WERI-Rb-1 (cell line): ENCODE data around the gene LMO7.

Experiments used
- DNase-seq: peaks from one replicate; pipeline ENCODE4 v3.0.0-alpha.2; 2020
- H3K27ac ChIP-seq: fragments of 250-450 bp; sonication (Bioruptor Pico); 2 replicates; pipeline ENCODE4 v1.5.1; 2020; ENCODE audit warnings: mild to moderate bottlenecking, moderate library complexity
- H3K27me3 ChIP-seq: fragments of 250-450 bp; sonication (Bioruptor Pico); 2 replicates; pipeline ENCODE4 v1.5.1; 2021; ENCODE audit warnings: mild to moderate bottlenecking, low read depth, moderate library complexity; ENCODE audit not compliant: insufficient read depth, severe bottlenecking
- H3K36me3 ChIP-seq: fragments of 250-450 bp; sonication (Bioruptor Pico); 2 replicates; pipeline ENCODE4 v1.5.1; 2020; ENCODE audit warnings: mild to moderate bottlenecking, moderate library complexity
- H3K4me3 ChIP-seq: 2 replicates; pipeline ENCODE4 v1.5.1; 2011; ENCODE audit warnings: low read depth, mild to moderate bottlenecking, control low read depth, low read length
- H3K9me3 ChIP-seq: fragments of 250-450 bp; sonication (Bioruptor Pico); 2 replicates; pipeline ENCODE4 v1.5.1; 2021; ENCODE audit warnings: mild to moderate bottlenecking, moderate library complexity; ENCODE audit not compliant: severe bottlenecking
- TF ChIP-seq, protein P1 (sequence below): IDR thresholded peaks from 2 replicates; pipeline ENCODE4 v1.5.1; 2011; ENCODE audit warnings: low read depth, mild to moderate bottlenecking, control low read depth, inconsistent platforms, low read length

The LMO7 gene

DNA sequence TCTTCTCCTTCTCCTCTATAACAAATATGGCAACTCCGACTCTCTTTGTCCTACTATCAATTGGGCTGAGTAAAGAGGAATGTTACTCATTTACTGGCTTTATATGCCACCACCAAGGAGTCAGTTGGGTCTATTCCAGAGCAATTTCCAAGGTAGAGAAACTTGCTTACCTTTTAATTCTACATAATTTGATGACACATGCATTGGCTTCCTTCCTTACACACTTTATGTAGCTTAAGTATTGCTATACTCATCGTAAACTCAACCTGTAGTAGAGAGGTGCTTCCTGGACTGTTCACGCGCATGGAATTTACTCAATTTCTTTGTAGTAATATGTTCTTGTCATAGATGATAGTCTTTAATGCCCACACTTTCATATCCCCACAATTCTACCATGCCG, 160.7 kb downstream of the LMO7 start:
- no peak overlapping the region for H3K4me3 ChIP-seq
- TF ChIP-seq, protein P1, sequence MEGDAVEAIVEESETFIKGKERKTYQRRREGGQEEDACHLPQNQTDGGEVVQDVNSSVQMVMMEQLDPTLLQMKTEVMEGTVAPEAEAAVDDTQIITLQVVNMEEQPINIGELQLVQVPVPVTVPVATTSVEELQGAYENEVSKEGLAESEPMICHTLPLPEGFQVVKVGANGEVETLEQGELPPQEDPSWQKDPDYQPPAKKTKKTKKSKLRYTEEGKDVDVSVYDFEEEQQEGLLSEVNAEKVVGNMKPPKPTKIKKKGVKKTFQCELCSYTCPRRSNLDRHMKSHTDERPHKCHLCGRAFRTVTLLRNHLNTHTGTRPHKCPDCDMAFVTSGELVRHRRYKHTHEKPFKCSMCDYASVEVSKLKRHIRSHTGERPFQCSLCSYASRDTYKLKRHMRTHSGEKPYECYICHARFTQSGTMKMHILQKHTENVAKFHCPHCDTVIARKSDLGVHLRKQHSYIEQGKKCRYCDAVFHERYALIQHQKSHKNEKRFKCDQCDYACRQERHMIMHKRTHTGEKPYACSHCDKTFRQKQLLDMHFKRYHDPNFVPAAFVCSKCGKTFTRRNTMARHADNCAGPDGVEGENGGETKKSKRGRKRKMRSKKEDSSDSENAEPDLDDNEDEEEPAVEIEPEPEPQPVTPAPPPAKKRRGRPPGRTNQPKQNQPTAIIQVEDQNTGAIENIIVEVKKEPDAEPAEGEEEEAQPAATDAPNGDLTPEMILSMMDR: no peak
- no peaks in the 10 kb centered on the region for H3K36me3 ChIP-seq
- DNase-seq: no peak
- H3K27me3 ChIP-seq: no peaks in the 10 kb centered on the region
- H3K9me3 ChIP-seq: no peaks in the 10 kb centered on the region
- no peak overlapping the region for H3K27ac ChIP-seq

DNA sequence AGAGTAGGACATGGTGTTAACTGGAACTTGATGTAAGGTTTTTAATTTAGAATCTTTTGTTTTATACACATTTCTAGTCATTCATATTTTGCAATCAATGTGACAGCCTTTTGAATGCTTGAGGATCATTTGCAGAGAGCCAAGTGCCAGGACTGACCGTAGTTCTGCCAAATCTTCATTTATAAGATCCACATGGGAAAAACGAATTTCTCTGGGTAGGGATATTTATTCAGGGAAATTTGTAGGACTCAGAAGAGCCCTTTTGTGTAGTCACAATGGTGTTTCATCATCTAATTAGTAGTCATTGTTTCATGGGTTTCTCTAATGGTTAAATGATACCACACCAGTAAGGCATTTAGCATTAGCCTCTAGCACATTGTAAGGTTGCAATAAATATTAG, 161.1 kb downstream of the LMO7 start:
- H3K4me3 ChIP-seq: no peak overlapping the region
- TF ChIP-seq, protein P1: no peak
- no peaks in the 10 kb centered on the region for H3K36me3 ChIP-seq
- no peaks in the 10 kb centered on the region for H3K27me3 ChIP-seq
- H3K9me3 ChIP-seq: no peaks in the 10 kb centered on the region
- no peak for DNase-seq
- H3K27ac ChIP-seq: no peak overlapping the region

DNA sequence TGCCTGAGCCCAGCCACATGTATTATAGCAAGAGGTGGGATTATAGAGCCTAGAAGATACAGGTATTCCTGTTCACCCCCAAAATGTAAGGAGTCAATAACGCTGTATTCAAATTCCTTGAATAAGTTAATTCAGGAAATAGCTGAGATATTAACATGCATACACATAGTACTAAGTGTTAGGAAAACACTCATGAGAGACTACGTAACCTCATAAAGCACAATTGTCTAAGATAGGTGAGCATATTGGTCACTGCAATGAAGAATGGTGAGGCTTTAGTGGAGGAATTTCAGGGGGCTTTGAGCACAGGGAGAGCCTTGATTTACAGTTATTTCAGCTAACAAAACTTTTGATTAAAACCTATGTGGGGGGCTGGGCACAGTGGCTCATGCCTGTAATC, 161.6 kb downstream of the LMO7 start:
- TF ChIP-seq, protein P1: no peak
- Histone ChIP-seq H3K27ac (no peak overlapping the region), H3K9me3 (no peaks in the 10 kb centered on the region), H3K4me3 (no peak overlapping the region), H3K36me3 (no peaks in the 10 kb centered on the region), H3K27me3 (no peaks in the 10 kb centered on the region)
- no peak for DNase-seq

DNA sequence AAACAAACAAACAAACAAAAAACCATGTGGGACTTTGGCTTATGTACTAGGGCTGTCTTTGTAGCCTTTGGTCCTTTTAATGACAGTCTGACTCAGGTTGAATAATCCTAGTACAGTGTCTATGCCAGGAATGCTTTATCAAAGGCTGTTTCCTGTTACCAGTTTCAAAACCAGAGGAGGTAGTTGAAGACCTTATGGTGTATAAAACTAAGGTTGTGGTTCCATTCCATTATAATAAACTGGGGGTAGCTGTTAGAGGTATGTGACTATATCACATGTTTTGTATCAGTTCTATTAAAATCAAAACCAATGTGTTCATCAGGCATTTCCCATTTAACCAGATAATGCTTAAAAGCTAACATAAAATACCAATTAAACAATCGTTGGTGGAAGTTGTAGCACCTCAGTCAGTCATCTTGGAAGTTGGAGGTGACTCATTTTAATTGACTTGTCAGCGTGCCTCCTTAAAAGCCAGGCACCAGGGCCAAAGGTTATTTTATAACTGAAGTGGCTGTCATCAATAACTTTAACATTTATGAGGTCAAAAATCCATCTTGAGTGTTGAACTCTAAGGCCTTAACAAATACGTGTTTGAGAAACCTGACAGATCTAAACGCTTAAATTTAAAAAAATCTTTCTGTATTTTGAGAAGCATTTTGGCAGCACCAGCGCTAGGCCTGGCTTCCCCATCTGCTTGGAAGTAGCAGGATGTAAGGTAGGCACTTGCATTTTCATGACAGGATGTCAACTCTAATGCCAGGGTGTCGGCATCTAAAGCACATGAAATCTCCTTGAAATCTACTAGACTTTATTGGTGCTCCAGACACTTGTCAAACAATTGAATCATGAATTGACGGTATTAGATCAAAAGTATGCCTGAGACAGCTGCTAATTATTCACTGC, 162.5 kb downstream of the LMO7 start:
- TF ChIP-seq, protein P1: no peak
- H3K27ac ChIP-seq: no peak overlapping the region
- no peak overlapping the region for H3K4me3 ChIP-seq
- no peaks in the 10 kb centered on the region for H3K9me3 ChIP-seq
- H3K36me3 ChIP-seq: no peaks in the 10 kb centered on the region
- no peak for DNase-seq
- H3K27me3 ChIP-seq: no peaks in the 10 kb centered on the region

DNA sequence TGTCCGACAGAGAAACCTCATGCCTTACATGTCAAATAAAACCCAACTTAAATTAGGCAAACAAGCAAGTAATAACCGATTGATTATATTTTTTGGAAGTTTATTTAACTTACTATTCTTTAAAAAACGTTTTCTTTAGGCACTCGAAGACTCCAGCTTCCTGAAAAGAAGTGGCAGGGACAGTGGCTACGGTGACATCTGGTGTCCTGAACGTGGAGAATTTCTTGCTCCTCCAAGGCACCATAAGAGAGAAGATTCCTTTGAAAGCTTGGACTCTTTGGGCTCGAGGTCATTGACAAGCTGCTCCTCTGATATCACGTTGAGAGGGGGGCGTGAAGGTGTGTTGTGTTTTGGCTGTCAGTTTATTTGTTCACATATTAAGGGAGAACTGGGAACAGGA, 164.4 kb downstream of the LMO7 start:
- TF ChIP-seq, protein P1: no peak

DNA sequence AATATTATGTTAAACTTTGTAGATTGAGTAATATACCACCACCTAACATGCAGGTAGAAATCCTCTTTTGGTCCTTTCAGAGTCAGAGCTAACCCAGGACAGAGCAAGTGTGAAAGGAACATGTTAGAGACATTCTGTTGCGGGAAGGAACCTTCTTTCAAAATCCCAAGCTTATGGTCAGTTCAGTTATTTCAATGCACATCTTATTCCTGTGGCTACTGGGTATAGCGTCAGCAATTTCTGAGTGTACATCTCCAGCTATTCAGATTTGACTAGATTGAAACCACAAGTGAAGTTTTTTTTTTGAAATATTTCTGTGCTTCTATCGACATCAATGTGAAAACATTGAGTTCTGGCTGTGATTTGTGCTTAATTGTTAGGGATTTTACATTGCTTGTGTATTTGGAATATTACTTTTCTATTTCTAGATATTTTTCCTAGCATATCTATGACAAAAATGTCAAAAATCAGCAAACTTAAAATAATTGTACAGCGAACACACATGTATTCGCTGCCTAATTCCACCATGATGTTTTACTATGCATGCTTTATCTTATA, 165.3 kb downstream of the LMO7 start:
- H3K27ac ChIP-seq: no peak overlapping the region
- H3K36me3 ChIP-seq: no peaks in the 10 kb centered on the region
- no peaks in the 10 kb centered on the region for H3K27me3 ChIP-seq
- no peak overlapping the region for H3K4me3 ChIP-seq
- TF ChIP-seq, protein P1: no peak
- DNase-seq: no peak
- H3K9me3 ChIP-seq: no peaks in the 10 kb centered on the region

More for the DNA sequence above, 164.4 kb downstream of the LMO7 start:
- Histone ChIP-seq H3K9me3 (no peaks in the 10 kb centered on the region), H3K4me3 (no peak overlapping the region), H3K36me3 (no peaks in the 10 kb centered on the region), H3K27ac (no peak overlapping the region), H3K27me3 (no peaks in the 10 kb centered on the region)
- DNase-seq: no peak
